Measurements from ENCODE around the gene DMD. TPM values are rescaled to one million over a fixed set of nuclear protein-coding genes. Genes with fewer than 3 reads are reported as not detected.

Gene DMD
- total RNA-seq, 4 donors from 2014 or later, result 18.7 to 69.5 (median 38.5) TPM

DNA sequence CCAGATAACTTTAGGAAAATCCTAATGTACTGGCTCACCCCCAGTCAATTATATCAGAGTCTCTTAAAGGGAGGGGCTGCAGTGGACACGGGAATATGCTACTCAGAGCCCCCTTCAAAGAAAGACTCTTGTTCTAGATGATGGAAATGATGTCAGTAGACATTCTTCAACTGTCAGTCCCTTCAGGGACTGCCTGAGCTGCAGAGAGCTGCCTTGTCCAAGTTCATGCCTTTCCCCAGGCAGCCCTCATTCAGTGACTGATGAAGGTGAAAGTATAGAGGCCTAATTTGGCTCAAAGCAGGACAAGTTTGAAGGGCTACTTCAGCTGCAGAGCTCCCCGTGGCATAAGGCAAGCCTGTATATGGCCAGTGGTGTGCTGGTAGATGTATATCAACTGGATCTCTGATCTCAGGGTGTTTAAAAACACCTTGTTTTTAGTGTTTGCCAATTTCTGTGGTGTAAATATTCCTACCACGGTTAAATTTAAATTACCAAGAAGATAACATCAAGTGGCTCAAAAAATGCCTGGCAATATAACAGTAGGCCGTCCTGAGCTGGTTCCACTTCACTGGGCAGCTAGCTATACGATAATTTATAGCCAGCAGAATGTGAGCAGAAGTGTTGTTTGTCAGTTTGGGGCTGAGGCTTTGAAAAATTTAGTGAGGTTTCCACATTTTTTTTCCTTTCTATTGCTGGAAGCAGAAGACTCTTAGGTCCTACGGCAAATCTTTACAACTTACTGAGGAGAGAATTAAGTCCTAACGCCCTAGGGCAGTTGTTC lies 1390.7 kb downstream of the DMD start:
- no peaks in the 10 kb centered on the region for H3K27me3 ChIP-seq
- DNase-seq (ENCODE audit: low spot score in 2 of 2), result no peak
- TF ChIP-seq POLR2AphosphoS5 (IDR thresholded peaks at IDR 0.05) (no peak), POLR2A (IDR thresholded peaks at IDR 0.05) (no peak), EP300 (IDR thresholded peaks at IDR 0.05) (no peak)
- TF ChIP-seq, protein P1, sequence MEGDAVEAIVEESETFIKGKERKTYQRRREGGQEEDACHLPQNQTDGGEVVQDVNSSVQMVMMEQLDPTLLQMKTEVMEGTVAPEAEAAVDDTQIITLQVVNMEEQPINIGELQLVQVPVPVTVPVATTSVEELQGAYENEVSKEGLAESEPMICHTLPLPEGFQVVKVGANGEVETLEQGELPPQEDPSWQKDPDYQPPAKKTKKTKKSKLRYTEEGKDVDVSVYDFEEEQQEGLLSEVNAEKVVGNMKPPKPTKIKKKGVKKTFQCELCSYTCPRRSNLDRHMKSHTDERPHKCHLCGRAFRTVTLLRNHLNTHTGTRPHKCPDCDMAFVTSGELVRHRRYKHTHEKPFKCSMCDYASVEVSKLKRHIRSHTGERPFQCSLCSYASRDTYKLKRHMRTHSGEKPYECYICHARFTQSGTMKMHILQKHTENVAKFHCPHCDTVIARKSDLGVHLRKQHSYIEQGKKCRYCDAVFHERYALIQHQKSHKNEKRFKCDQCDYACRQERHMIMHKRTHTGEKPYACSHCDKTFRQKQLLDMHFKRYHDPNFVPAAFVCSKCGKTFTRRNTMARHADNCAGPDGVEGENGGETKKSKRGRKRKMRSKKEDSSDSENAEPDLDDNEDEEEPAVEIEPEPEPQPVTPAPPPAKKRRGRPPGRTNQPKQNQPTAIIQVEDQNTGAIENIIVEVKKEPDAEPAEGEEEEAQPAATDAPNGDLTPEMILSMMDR (IDR thresholded peaks at IDR 0.05), result no peak
- no peak overlapping the region for H3K4me3 ChIP-seq
- H3K36me3 ChIP-seq, result no peaks in the 10 kb centered on the region
- no peak overlapping the region for H3K27ac ChIP-seq
- no peaks in the 10 kb centered on the region for H3K4me1 ChIP-seq
- 59% methylated on average over 7 of the region's 7 CpGs for WGBS
- no peaks in the 10 kb centered on the region for H3K9me3 ChIP-seq

DNA sequence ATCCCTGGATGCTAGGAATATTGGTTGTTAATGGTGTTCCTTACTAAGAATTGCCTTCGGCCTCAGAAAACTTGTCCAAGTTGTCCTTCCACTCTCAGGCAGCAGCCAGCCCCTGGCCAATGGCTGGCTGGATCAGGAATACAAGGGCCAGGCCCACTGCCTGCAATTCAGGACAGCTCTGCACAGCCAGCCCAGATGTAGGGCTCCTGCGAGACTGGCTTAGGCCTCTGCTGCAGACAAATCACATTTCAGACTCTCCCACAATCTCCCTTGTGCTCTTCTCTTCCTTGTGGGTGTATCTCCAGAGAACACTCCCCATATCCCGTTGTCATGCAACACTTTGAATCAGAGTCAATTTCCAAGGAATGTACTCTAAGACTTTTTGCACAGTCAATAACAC lies 1391.9 kb downstream of the DMD start:
- 64% methylated on average over 3 of the region's 3 CpGs for WGBS
- no peak for DNase-seq (ENCODE audit: low spot score in 2 of 2)

DNA sequence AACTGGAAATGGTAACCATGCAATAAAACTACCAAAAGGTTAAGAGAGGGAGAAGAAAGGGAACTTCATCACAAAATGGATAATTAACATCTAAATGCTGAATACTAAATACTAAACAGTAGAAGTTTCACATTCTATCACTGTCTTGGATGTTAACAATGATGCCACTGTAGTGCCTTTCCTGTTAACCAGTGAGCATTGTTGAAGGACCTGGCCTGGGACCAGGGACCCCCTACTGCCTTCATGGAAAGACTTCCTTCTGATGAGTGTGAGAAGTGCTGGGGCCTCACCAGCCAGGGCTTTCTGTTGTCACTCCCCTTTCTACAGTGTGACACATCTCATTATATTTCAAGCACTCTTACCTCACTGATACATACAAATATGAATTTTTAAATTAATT lies 1400.2 kb downstream of the DMD start:
- TF ChIP-seq POLR2AphosphoS5 (IDR thresholded peaks at IDR 0.05), result no peak
- no peak for TF ChIP-seq EP300 (IDR thresholded peaks at IDR 0.05)
- no peak for TF ChIP-seq POLR2A (IDR thresholded peaks at IDR 0.05)
- TF ChIP-seq, protein P1 (IDR thresholded peaks at IDR 0.05), result no peak

More for the DNA sequence above, 1391.9 kb downstream of the DMD start:
- no peak for TF ChIP-seq EP300 (IDR thresholded peaks at IDR 0.05)
- TF ChIP-seq, protein P1 (IDR thresholded peaks at IDR 0.05), result no peak
- no peak for TF ChIP-seq POLR2A (IDR thresholded peaks at IDR 0.05)
- TF ChIP-seq POLR2AphosphoS5 (IDR thresholded peaks at IDR 0.05), result no peak
- Histone ChIP-seq H3K27ac (no peak overlapping the region), H3K27me3 (no peaks in the 10 kb centered on the region), H3K4me1 (no peaks in the 10 kb centered on the region), H3K9me3 (no peaks in the 10 kb centered on the region), H3K36me3 (no peaks in the 10 kb centered on the region), H3K4me3 (no peak overlapping the region)

DNA sequence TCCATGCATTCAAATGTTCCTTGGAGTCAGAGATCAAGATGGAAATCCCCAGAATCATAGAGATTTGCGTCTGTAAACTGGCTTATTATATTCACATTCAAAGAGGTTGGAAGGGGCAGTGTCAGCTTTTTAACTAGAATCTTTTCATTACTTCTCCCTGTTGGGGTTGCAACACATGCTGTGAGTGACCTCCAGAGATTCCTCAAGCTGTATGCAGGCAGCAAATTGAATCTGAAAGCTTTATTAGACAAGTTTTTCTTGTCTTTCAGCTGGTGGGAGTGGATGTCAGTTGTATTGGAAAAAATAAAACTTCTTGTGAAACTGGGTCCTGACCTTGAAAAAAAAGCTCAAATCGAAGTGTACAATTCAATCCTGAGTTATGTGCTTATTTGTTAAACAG lies 1403.0 kb downstream of the DMD start:
- Histone ChIP-seq H3K4me1 (no peaks in the 10 kb centered on the region), H3K27me3 (no peaks in the 10 kb centered on the region), H3K36me3 (no peaks in the 10 kb centered on the region), H3K27ac (no peak overlapping the region), H3K4me3 (no peak overlapping the region), H3K9me3 (no peaks in the 10 kb centered on the region)
- no peak for DNase-seq (ENCODE audit: low spot score in 2 of 2)
- WGBS, result 42% methylated on average over 2 of the region's 2 CpGs
- TF ChIP-seq POLR2A (IDR thresholded peaks at IDR 0.05), result no peak
- TF ChIP-seq, protein P1 (IDR thresholded peaks at IDR 0.05), result no peak
- TF ChIP-seq POLR2AphosphoS5 (IDR thresholded peaks at IDR 0.05), result no peak
- no peak for TF ChIP-seq EP300 (IDR thresholded peaks at IDR 0.05)

More for the DNA sequence above, 1400.2 kb downstream of the DMD start:
- Histone ChIP-seq H3K9me3 (no peaks in the 10 kb centered on the region), H3K27me3 (no peaks in the 10 kb centered on the region), H3K36me3 (no peaks in the 10 kb centered on the region), H3K4me3 (no peak overlapping the region), H3K27ac (no peak overlapping the region), H3K4me1 (no peaks in the 10 kb centered on the region)
- DNase-seq (ENCODE audit: low spot score in 2 of 2), result no peak

DNA sequence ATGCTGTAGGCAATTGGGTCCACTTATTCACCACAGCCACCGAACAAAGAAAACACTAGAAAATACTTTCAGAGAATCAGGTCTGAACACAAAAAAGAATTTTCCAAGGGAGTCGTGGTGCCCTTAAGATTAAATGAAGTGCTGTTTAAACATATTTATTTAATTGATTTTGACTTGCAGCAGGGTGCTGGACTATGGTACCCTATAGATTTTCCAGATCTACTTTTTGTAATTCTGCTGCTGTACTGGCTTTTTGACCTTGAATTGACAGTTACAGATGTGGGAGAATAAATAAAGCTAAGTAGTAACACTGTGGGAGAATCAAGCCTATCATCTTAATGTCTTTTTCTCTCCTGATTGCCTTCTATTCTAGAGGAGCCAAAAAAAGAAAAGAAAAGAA lies 1404.2 kb downstream of the DMD start:
- DNase-seq (ENCODE audit: low spot score in 2 of 2), result no peak
- 74% methylated on average over 2 of the region's 2 CpGs for WGBS
- Histone ChIP-seq H3K36me3 (no peaks in the 10 kb centered on the region), H3K4me3 (no peak overlapping the region), H3K4me1 (no peaks in the 10 kb centered on the region), H3K27me3 (no peaks in the 10 kb centered on the region), H3K9me3 (no peaks in the 10 kb centered on the region), H3K27ac (no peak overlapping the region)
- TF ChIP-seq EP300 (IDR thresholded peaks at IDR 0.05), result no peak
- TF ChIP-seq POLR2AphosphoS5 (IDR thresholded peaks at IDR 0.05), result no peak
- TF ChIP-seq, protein P1 (IDR thresholded peaks at IDR 0.05), result no peak
- no peak for TF ChIP-seq POLR2A (IDR thresholded peaks at IDR 0.05)
